Adrenal gland (tissue), 5 donors: ENCODE results near the gene TAP2.

Experiments
- CTCF ChIP-seq, 6 experiments: fragments of 450-650 bp in 4 of 6; fragments of 200-600 bp in 2 of 6; sonication (generic) in 1 of 6; IDR thresholded peaks; 1 replicate in 5 of 6; 2 replicates in 1 of 6; pipeline versions ENCODE4 v1.5.1 to v1.8.0; 2016 to 2021; ENCODE audit warnings: antibody characterized with exemption in 6 of 6, mild to moderate bottlenecking in 2 of 6, moderate library complexity in 1 of 6
- POLR2A ChIP-seq, 2 donors: fragments of 450-650 bp; IDR thresholded peaks; one replicate each; pipeline ENCODE4 v1.6.1; 2017; ENCODE audit warnings: antibody characterized with exemption in 2 of 2, mild to moderate bottlenecking in 2 of 2, moderate library complexity in 1 of 2
- donor health status: DM: no; HTN: no; CAD: no.

- TF ChIP-seq CTCF (IDR thresholded peaks at IDR 0.05) (no peak), POLR2A (IDR thresholded peaks at IDR 0.05) (no peak)
Observed at GRCh38 chr6:32790306-32790705, 48.2 kb downstream of the TAP2 start.
